CD4-positive, alpha-beta T cell treated with Interleukin-6 for 4 hours (primary cell): ENCODE measurements around the gene RHEBL1.

Experiments
- DNase-seq: peaks from one replicate; pipeline ENCODE4 v3.0.0-alpha.2; 2020; ENCODE audit warnings: mixed read lengths

Gene RHEBL1

GRCh38 chr12:49034286-49034622 lies 35.5 kb downstream of the RHEBL1 start:
- no peak for DNase-seq

- DNase-seq = no peak
These were observed 36.0 kb downstream of the RHEBL1 start for GRCh38 chr12:49033611-49034285.

- DNase-seq = no peak
These were observed 36.9 kb downstream of the RHEBL1 start for GRCh38 chr12:49032679-49033447.

GRCh38 chr12:49032276-49032675 lies 37.5 kb downstream of the RHEBL1 start:
- no peak for DNase-seq

GRCh38 chr12:49031573-49032161 lies 38.1 kb downstream of the RHEBL1 start:
- DNase-seq = no peak

- no peak for DNase-seq
These were observed 38.8 kb downstream of the RHEBL1 start for GRCh38 chr12:49030714-49031572.

GRCh38 chr12:49030119-49030518 lies 39.7 kb downstream of the RHEBL1 start:
- DNase-seq = no peak

- DNase-seq = no peak
These were observed 41.0 kb downstream of the RHEBL1 start for GRCh38 chr12:49028666-49029275.

GRCh38 chr12:49027846-49028555 lies 41.8 kb downstream of the RHEBL1 start:
- DNase-seq = no peak

- no peak for DNase-seq
These were observed 42.9 kb downstream of the RHEBL1 start for GRCh38 chr12:49026678-49027480.

- DNase-seq = no peak
These were observed 43.7 kb downstream of the RHEBL1 start for GRCh38 chr12:49026101-49026500.

- no peak for DNase-seq
These were observed 44.3 kb downstream of the RHEBL1 start for GRCh38 chr12:49025463-49025862.

GRCh38 chr12:49024543-49024942 lies 45.2 kb downstream of the RHEBL1 start:
- no peak for DNase-seq

- DNase-seq = no peak
These were observed 46.0 kb downstream of the RHEBL1 start for GRCh38 chr12:49023812-49024211.

- no peak for DNase-seq
These were observed 47.1 kb downstream of the RHEBL1 start for GRCh38 chr12:49022558-49023178.

- DNase-seq = no peak
These were observed 48.4 kb downstream of the RHEBL1 start for GRCh38 chr12:49021292-49021915.

GRCh38 chr12:49020441-49020840 lies 49.3 kb downstream of the RHEBL1 start:
- no peak for DNase-seq

GRCh38 chr12:49019443-49020324 lies 50.1 kb downstream of the RHEBL1 start:
- peak; percentile 42 for DNase-seq

- DNase-seq = no peak
These were observed 50.7 kb downstream of the RHEBL1 start for GRCh38 chr12:49019120-49019430.
